ENCODE data around the gene ANAPC15.
A peak's percentile ranks its signal among the peaks of the same experiment; 100 is the strongest.

GRCh38 chr11:72091292-72091691 lies 21.2 kb downstream of the ANAPC15 start:
- TF ChIP-seq CTCF (IDR thresholded peaks at IDR 0.05), result peak; percentile 88
- no peak for TF ChIP-seq FOXJ3 (CRISPR knock-in tag; IDR thresholded peaks at IDR 0.05)
- no peak for TF ChIP-seq TCF12 (IDR thresholded peaks at IDR 0.05)
- TF ChIP-seq RAD21 (IDR thresholded peaks at IDR 0.05; ENCODE audit: low read length), result peak; percentile 86
- no peak for TF ChIP-seq GABPA (IDR thresholded peaks at IDR 0.05; ENCODE audit: low read depth)
- TF ChIP-seq EZH2phosphoT487 (IDR thresholded peaks at IDR 0.05; ENCODE audit: borderline replicate concordance, low read depth), result no peak
- no peak for TF ChIP-seq USF2 (IDR thresholded peaks at IDR 0.05; ENCODE audit: borderline replicate concordance, low read depth, low read length)
